Endothelial cell of umbilical vein (primary cell): ENCODE results near the gene LYRM9. TPM values are rescaled to one million over a fixed set of nuclear protein-coding genes. Genes with fewer than 3 reads are reported as not detected.

ENCODE experiments used
- BruUV-seq: library from RNA; stranded (reverse); fragments of 400-500 nt; replicated peaks from 2 replicates; lab custom pipeline; 2021; lab: Mats Ljungman, UMichigan
- CTCF ChIA-PET: fragments of 300-600, 350-600 bp; sonication (Branson Sonifier 250); formaldehyde crosslinking; loops from one replicate; lab custom pipeline; 2021; ENCODE audit warnings: antibody characterized with exemption, inconsistent platforms; lab: Charles Lee
- POLR2A ChIA-PET: fragments of 300-600, 350-600 bp; sonication (Branson Sonifier 250); formaldehyde crosslinking; loops from one replicate; lab custom pipeline; 2021; ENCODE audit warnings: antibody characterized with exemption, inconsistent platforms; lab: Charles Lee
- DNase-seq: peaks from one replicate; pipeline ENCODE4 v3.0.0-alpha.2; 2011; ENCODE audit warnings: low read depth, low spot score
- FAIRE-seq: peaks from 2 replicates; lab custom pipeline; 2011; peaks lifted over from hg19 to GRCh38; lab: Jason Lieb, UNC
- H2AFZ ChIP-seq: 2 replicates; pipeline ENCODE4 v1.6.0; 2012; ENCODE audit warnings: low read depth, low read length, control low read depth, inconsistent platforms
- H3K27ac ChIP-seq: 2 replicates; pipeline ENCODE4 v1.5.1; 2011; ENCODE audit warnings: low read depth, mild to moderate bottlenecking, control low read depth, low read length, moderate library complexity; ENCODE audit not compliant: insufficient read depth
- H3K27me3 ChIP-seq, 2 experiments: 2 replicates each; pipeline versions ENCODE4 v1.6.0 to v1.6.1; 2011; ENCODE audit warnings: low read length in 2 of 2, mixed read lengths in 1 of 2; ENCODE audit not compliant: control insufficient read depth in 2 of 2, insufficient read depth in 2 of 2
- H3K36me3 ChIP-seq, 2 experiments: 2 replicates in 1 of 2; 3 replicates in 1 of 2; pipeline ENCODE4 v1.5.1; 2011; ENCODE audit warnings: low read length in 2 of 2, mild to moderate bottlenecking in 1 of 2, moderate library complexity in 1 of 2; ENCODE audit not compliant: control insufficient read depth in 2 of 2, insufficient read depth in 2 of 2; ENCODE audit errors: extremely low read depth in 1 of 2
- H3K4me1 ChIP-seq: 3 replicates; pipeline ENCODE4 v1.5.1; 2011; ENCODE audit warnings: mild to moderate bottlenecking, low read length; ENCODE audit not compliant: control insufficient read depth, insufficient read depth; ENCODE audit errors: extremely low read depth
- H3K4me2 ChIP-seq: 2 replicates; pipeline ENCODE4 v1.6.1; 2011; ENCODE audit warnings: low read length, control low read depth, mixed read lengths; ENCODE audit not compliant: insufficient read depth
- H3K4me3 ChIP-seq, 3 experiments: fragments of 200-600 bp in 1 of 3; sonication (generic), shearing (Covaris generic) in 1 of 3; replicated peaks in 1 of 3; 2 replicates each; pipeline ENCODE4 v1.5.1; 2011 to 2016; ENCODE audit warnings: control low read depth in 3 of 3, low read length in 3 of 3, mild to moderate bottlenecking in 2 of 3, inconsistent platforms in 1 of 3, low read depth in 1 of 3, moderate library complexity in 1 of 3; ENCODE audit not compliant: insufficient read depth in 1 of 3
- H3K79me2 ChIP-seq: 2 replicates; pipeline ENCODE4 v1.6.0; 2012; ENCODE audit warnings: low read length, inconsistent platforms; ENCODE audit not compliant: control insufficient read depth, insufficient read depth
- H3K9ac ChIP-seq: replicated peaks from 2 replicates; pipeline ENCODE3; 2011; ENCODE audit warnings: low read length, control low read depth; ENCODE audit not compliant: insufficient read depth; ENCODE audit errors: extremely low read depth
- H3K9me1 ChIP-seq: replicated peaks from 3 replicates; pipeline ENCODE4 v1.6.0; 2011; ENCODE audit warnings: mild to moderate bottlenecking, low read length; ENCODE audit not compliant: control insufficient read depth, insufficient read depth; ENCODE audit errors: extremely low read depth
- H3K9me3 ChIP-seq: replicated peaks from 2 replicates; pipeline ENCODE4 v1.5.1; 2012; ENCODE audit warnings: low read length, inconsistent platforms; ENCODE audit not compliant: control insufficient read depth, insufficient read depth
- H4K20me1 ChIP-seq: replicated peaks from 2 replicates; pipeline ENCODE3; 2011; ENCODE audit warnings: mild to moderate bottlenecking, low read length; ENCODE audit not compliant: control insufficient read depth, insufficient read depth; ENCODE audit errors: extremely low read depth
- EZH2 ChIP-seq: IDR thresholded peaks from 2 replicates; pipeline ENCODE4 v1.6.1; 2012; ENCODE audit warnings: borderline replicate concordance, low read depth, mild to moderate bottlenecking, moderate library complexity, low read length, inconsistent platforms; ENCODE audit not compliant: severe bottlenecking
- FOS ChIP-seq: IDR thresholded peaks from 2 replicates; pipeline ENCODE4 v1.6.1; 2011; ENCODE audit warnings: mild to moderate bottlenecking, low read length, moderate library complexity, borderline replicate concordance; ENCODE audit not compliant: insufficient read depth
- JUN ChIP-seq: IDR thresholded peaks from 2 replicates; pipeline ENCODE4 v1.6.1; 2011; ENCODE audit warnings: borderline replicate concordance, low read depth; ENCODE audit not compliant: insufficient read length, insufficient read depth
- MAX ChIP-seq: IDR thresholded peaks from 2 replicates; pipeline ENCODE4 v1.6.1; 2011; ENCODE audit not compliant: insufficient read depth, insufficient read length
- MYC ChIP-seq: IDR thresholded peaks from one replicate; pipeline ENCODE4 v1.6.1; 2011; ENCODE audit warnings: mild to moderate bottlenecking, low read depth, low read length
- POLR2A ChIP-seq: IDR thresholded peaks from 2 replicates; pipeline ENCODE4 v1.6.1; 2012; ENCODE audit warnings: low read depth, mild to moderate bottlenecking, control low read depth, low read length
- POLR2AphosphoS5 ChIP-seq: IDR thresholded peaks from 2 replicates; pipeline ENCODE4 v1.6.1; 2012; ENCODE audit warnings: low read depth, mild to moderate bottlenecking, control low read depth, low read length, moderate library complexity; ENCODE audit not compliant: insufficient read depth
- dilution Hi-C: fragments of 300-500 bp; cut with MboI; formaldehyde crosslinking; loops from one replicate; pipeline ENCODE4 v1.15.0; 2019; ENCODE audit warnings: low sequenced_read_pairs; ENCODE audit not compliant: extremely low pct_ligation_motif_present
- intact Hi-C: fragments of 100-400 bp; cut with micrococcal nuclease; formaldehyde crosslinking; loops from one replicate; pipeline ENCODE4 v1.10.0; 2022
- polyA plus RNA-seq, 4 experiments: library from polyadenylated mRNA; depleted of rRNA in 3 of 4; stranded (reverse) in 3 of 4; unstranded in 1 of 4; fragments of >200 nt; gene quantifications; 2 replicates each; pipeline versions ENCODE4 v1.2.1 to v1.2.3, GENCODE V29; 2011 to 2012; ENCODE audit warnings: missing spikeins in 1 of 4
- total RNA-seq: library from RNA; stranded (reverse); gene quantifications from 2 replicates; pipeline ENCODE4 v1.2.3, GENCODE V29; 2021

Gene LYRM9
- total and polyA plus RNA-seq, 2 donors (not counting 3 experiments of a cell fraction or from before 2014, with no cell fraction given) = 3.0 to 4.0 TPM

GRCh38 chr17:27895123-27895895, 2.1 kb upstream of the LYRM9 start:
- H3K9ac ChIP-seq = no peak overlapping the region
- H3K4me2 ChIP-seq = no peak overlapping the region
- no peaks in the 10 kb centered on the region for H3K9me3 ChIP-seq
- no peaks in the 10 kb centered on the region for H3K79me2 ChIP-seq
- no peaks in the 10 kb centered on the region for H3K36me3 ChIP-seq
- no peak for DNase-seq
- peaks cover 6 to 20% of the 10 kb centered on the region in 2 experiments for H3K27me3 ChIP-seq
- POLR2A ChIA-PET = no interaction called here
- CTCF ChIA-PET = interaction anchor here (0.7 to 5.7 kb wide), 7 partner anchors 13 to 353 kb away, joined by 3 to 62 read pairs (median 8); no protein-coding TSS in a partner anchor
- no TSS peak for BruUV-seq
- H3K27ac ChIP-seq = no peak overlapping the region
- no peak for TF ChIP-seq POLR2AphosphoS5
- no peak for TF ChIP-seq EZH2
- no peak for TF ChIP-seq FOS
- TF ChIP-seq POLR2A = no peak
- TF ChIP-seq MAX = no peak
- TF ChIP-seq JUN = no peak
- no peak for TF ChIP-seq MYC
- peak; percentile 35 for FAIRE-seq
- intact Hi-C loops = no loop called here
- dilution Hi-C loops = no loop called here
- no peaks in the 10 kb centered on the region for H4K20me1 ChIP-seq
- H3K4me1 ChIP-seq = peaks cover 11% of the 10 kb centered on the region
- no peak overlapping the region for H3K4me3 ChIP-seq
- no peaks in the 10 kb centered on the region for H3K9me1 ChIP-seq
- H2AFZ ChIP-seq = no peak overlapping the region
